Prostate gland (tissue), 2 donors: ENCODE data around the gene KIFC1. TPM values are rescaled to one million over a fixed set of nuclear protein-coding genes. Genes with fewer than 3 reads are reported as not detected.

Experiments
- DNase-seq: peaks from one replicate; pipeline ENCODE4 v3.0.0-alpha.2; 2019; ENCODE audit warnings: low spot score
- H3K27ac ChIP-seq, 2 donors: fragments of 200-600 bp; sonication (generic); 2 replicates each; pipeline ENCODE4 v1.5.1; 2017 to 2019
- H3K27me3 ChIP-seq: fragments of 200-600 bp; sonication (generic); replicated peaks from 2 replicates; pipeline ENCODE4 v1.5.1; 2019; ENCODE audit not compliant: insufficient read depth
- H3K36me3 ChIP-seq, 2 donors: fragments of 200-600 bp; sonication (generic); 1 replicate in 1 of 2; 2 replicates in 1 of 2; pipeline versions ENCODE4 v1.5.1 to v1.8.1; 2017 to 2019
- H3K4me1 ChIP-seq: fragments of 200-600 bp; sonication (generic); replicated peaks from 2 replicates; pipeline ENCODE4 v1.5.1; 2019
- H3K4me3 ChIP-seq, 2 donors: fragments of 200-600 bp; sonication (generic); 2 replicates each; pipeline ENCODE4 v1.5.1; 2017 to 2019
- H3K9me3 ChIP-seq: fragments of 200-600 bp; sonication (generic); 2 replicates; pipeline ENCODE4 v1.5.1; 2017
- CTCF ChIP-seq, 4 experiments: fragments of 200-600 bp in 2 of 4; fragments of 450-650 bp in 2 of 4; sonication (generic) in 2 of 4; IDR thresholded peaks; 1 replicate in 3 of 4; 2 replicates in 1 of 4; pipeline ENCODE4 v1.5.1; 2016 to 2019; ENCODE audit warnings: antibody characterized with exemption in 4 of 4, mild to moderate bottlenecking in 2 of 4, moderate library complexity in 2 of 4
- POLR2A ChIP-seq: fragments of 450-650 bp; IDR thresholded peaks from one replicate; pipeline ENCODE4 v1.6.1; 2016; ENCODE audit warnings: antibody characterized with exemption, mild to moderate bottlenecking
- POLR2AphosphoS5 ChIP-seq: sonication (generic); formaldehyde crosslinking; IDR thresholded peaks from one replicate; pipeline ENCODE4 v1.6.1; 2017; ENCODE audit warnings: antibody characterized with exemption
- WGBS: methylation state at CpG from one replicate; pipeline ENCODE4 v1.1.5; 2018; 5-methylcytosine and 5-hydroxymethylcytosine counted together
- intact Hi-C: fragments of 100-400 bp; cut with DNase I; formaldehyde crosslinking; loops from one replicate; pipeline ENCODE4 v1.14.2; 2022
- total RNA-seq, 2 donors: library from RNA; depleted of rRNA; stranded (reverse); fragments of >200 nt; gene quantifications; one replicate each; pipeline ENCODE4 v1.1.0, GENCODE V29; 2016

KIFC1 gene
- total RNA-seq, 2 donors from 2014 or later, result 5.8 to 6.5 TPM

DNA sequence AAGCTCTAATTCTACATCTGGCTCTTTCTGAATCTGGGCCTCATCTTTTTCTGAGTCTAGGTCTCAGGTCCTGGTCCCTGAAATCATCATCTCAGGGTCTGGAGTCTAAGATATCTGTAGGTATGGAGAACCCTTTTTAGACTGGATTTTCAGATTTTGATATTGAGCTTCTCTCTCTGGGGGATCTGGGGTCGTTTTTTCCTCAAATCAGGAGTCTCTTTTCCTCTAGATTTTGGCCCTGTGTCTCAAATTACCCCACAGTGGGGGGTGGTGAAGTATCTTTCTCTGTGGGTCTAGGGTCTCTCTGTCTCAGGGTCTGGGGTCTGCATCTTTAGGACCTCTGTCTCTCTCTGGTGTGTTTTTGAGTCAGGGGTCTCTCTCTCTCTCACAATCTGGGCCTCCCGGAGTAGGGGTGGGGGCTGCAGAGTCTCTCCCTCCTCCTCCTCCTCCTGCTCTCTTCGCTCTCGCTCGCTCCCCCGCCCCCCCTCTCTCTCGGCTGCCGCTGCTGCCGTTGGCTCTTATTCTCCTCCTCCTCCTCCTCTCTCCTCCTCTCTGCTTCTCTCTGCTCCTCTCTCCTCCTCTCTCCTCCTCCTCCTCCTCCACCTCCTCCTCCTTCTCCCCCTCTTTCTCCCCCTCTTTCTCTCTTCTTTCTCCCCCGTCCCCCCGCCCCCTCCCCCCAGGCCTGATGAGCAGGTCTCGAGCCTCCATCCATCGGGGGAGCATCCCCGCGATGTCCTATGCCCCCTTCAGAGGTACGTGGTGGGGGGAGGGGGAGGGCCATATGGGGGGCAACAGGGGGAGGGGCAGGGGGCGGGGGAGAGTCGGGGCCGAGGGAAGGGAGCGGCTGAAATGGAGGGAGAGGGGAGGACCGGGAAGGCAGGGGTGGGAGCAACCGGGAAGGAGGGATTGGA is 28.2 kb downstream of the KIFC1 start, which contains the start of gene SYNGAP1:
Gene SYNGAP1, plus strand, starts transcription at position 486 of the 911 bp plus-strand sequence. Its CDS starts 200 bp downstream, at position 686.
- DNase-seq, result no peak
- Histone ChIP-seq H3K9me3 (no peaks in the 10 kb centered on the region), H3K4me1 (peaks cover 7% of the 10 kb centered on the region), H3K4me3 (peak within 1 kb of the TSS; percentile 4 to 6), H3K27ac (peak within 1 kb of the TSS; percentile 93 to 95), H3K36me3 (no peaks in the 10 kb centered on the region), H3K27me3 (no peaks in the 10 kb centered on the region)
- TF ChIP-seq POLR2A (no peak), CTCF (IDR thresholded peaks at IDR 0.05) (no peak), POLR2AphosphoS5 (no peak)
- WGBS, result 3% methylated on average over 22 of the region's 22 CpGs
- intact Hi-C loops, result loop anchor here (10.0 kb wide), 1 partner anchor 445 kb away; no protein-coding TSS in a partner anchor

DNA sequence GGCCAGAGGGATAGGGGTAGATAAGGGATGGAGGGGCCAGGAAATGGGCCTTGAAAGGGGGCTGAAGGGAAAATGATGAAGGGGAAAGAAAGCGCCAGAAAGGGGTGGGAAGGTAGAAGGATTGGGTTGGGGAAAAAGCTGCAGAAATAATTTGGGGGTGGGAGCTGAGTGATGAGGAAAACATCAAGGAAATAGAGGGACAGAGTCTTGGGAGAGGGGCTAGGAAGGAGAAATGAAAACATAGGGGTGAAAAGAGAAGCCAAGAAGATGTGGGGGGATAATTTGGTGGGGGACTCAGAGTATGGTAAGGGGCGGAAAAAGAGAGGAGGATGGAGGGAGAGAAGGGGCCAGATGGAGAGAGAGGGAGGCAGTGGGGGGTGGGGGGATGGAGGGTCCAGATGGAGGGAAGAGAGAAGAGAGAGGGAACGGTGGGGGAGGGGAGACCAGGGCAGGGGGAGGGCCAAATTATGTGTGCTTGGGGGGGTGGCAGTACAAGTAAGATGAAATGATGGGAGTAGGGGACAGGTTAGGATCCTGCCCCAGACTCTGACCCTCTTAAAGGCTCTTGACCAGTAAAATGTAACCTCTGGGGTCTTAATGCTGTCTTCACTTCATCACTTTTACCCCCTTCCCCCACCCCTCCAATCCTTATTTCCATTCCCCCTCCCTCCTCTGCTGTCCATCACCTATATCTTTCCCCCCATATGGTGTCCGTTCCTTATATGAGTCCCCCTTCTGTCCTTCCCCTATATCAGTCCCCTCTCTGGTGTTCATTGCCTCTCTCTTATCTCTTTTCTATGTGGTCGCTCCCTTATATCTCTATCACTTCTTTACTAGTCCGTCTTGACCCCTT is 29.1 kb downstream of the KIFC1 start:
- intact Hi-C loops, result no loop called here
- 57% methylated on average over 6 of the region's 6 CpGs for WGBS
- Histone ChIP-seq H3K4me3 (peak overlapping the region in 1 of 2 donors; percentile 6), H3K27ac (peak overlapping the region; percentile 60 to 62), H3K9me3 (no peaks in the 10 kb centered on the region), H3K36me3 (no peaks in the 10 kb centered on the region), H3K27me3 (no peaks in the 10 kb centered on the region), H3K4me1 (peaks cover 11% of the 10 kb centered on the region)
- no peak for DNase-seq
- TF ChIP-seq POLR2AphosphoS5 (no peak), POLR2A (no peak), CTCF (IDR thresholded peaks at IDR 0.05) (no peak)

GRCh38 chr6:33421344-33421643 is 29.7 kb downstream of the KIFC1 start:
- Histone ChIP-seq H3K27me3 (no peaks in the 10 kb centered on the region), H3K9me3 (no peaks in the 10 kb centered on the region), H3K4me1 (peaks cover 10% of the 10 kb centered on the region), H3K36me3 (no peaks in the 10 kb centered on the region), H3K4me3 (no peak overlapping the region), H3K27ac (no peak overlapping the region)
- intact Hi-C loops, result no loop called here
- 69% methylated on average over 2 of the region's 2 CpGs for WGBS
- TF ChIP-seq POLR2AphosphoS5 (no peak), POLR2A (no peak), CTCF (IDR thresholded peaks at IDR 0.05) (no peak)
- no peak for DNase-seq

DNA sequence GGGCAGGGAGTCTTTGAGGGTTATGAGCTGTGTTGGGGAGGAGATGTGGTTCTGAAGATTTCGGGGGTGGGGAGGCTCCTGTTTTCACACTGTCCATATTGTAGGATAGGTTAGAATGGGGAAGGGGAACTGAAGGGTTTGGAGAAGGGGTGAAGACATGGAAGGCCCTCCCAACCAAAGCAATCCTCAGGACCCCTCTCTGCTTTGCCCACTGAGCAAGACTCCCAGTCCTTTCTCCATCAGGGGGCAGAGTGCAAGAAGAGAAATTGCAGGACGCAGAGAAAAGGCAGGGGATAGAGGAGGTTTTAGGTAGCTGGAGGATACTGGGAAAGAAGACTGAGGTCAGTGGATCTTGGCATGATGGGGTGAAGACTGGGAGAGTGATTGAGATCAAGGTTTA is 32.2 kb downstream of the KIFC1 start:
- Histone ChIP-seq H3K4me3 (no peak overlapping the region), H3K36me3 (no peaks in the 10 kb centered on the region), H3K4me1 (peaks cover 4% of the 10 kb centered on the region), H3K27ac (no peak overlapping the region), H3K9me3 (no peaks in the 10 kb centered on the region), H3K27me3 (no peaks in the 10 kb centered on the region)
- intact Hi-C loops, result no loop called here
- TF ChIP-seq CTCF (IDR thresholded peaks at IDR 0.05), result no peak
- no peak for TF ChIP-seq POLR2AphosphoS5
- TF ChIP-seq POLR2A, result no peak
- DNase-seq, result no peak
- WGBS, result 93% methylated on average over 2 of the region's 2 CpGs
